DMS79 (cell line): ENCODE measurements around the gene NRXN2.
A peak's percentile ranks its signal among the peaks of the same experiment; 100 is the strongest.

ENCODE experiments used
- DNase-seq: peaks from one replicate; lab custom pipeline; 2025; lab: John Stamatoyannopoulos, UW

NRXN2 gene

GRCh38 chr11:64590763-64591221, 132.2 kb downstream of the NRXN2 start, which contains the start of gene SLC22A12:
SLC22A12 (plus strand) TSS chr11:64591220; CDS start chr11:64591557, 337 bp downstream.
- no peak for DNase-seq

DNA sequence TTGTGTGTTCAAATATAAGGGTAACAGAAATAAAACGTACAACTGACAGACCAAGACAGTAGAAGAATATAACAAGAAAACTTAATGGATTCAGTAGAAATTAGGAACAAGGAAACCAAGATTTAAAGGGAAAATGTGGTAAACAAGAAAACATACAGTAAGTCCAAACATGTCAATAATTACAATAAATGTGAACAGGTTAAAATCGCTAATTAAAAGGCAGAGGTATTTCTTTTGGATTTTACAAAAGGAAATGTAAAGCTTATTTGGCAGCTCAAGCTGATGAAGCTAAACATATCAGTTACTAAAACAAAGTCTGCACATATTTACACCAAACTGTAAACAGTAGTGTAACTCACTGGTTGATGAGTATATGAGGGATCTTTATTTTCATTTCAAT, 134.3 kb downstream of the NRXN2 start:
- no peak for DNase-seq

DNA sequence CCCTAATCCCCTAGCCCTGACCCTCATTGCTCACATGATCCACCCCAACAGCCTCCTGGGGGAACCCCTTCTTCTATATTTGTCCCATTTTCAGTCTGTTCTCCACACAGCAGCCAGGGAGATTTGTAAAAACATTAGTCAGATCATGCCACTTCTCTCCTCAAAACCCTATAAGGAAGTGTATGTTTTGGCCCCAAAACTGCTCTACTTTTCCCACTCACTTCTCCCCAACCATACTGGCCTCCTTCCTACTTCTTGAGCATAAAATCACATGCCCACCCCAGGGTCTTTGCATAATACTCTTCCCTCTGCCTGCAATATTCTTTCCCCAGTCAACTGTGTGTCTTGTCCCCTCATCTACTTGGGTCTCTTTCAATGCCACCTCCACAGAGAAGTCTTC, 136.6 kb downstream of the NRXN2 start:
- DNase-seq, result no peak

GRCh38 chr11:64585150-64585549, 137.8 kb downstream of the NRXN2 start:
- DNase-seq, result no peak

GRCh38 chr11:64583296-64584262, 139.4 kb downstream of the NRXN2 start:
- no peak for DNase-seq

DNA sequence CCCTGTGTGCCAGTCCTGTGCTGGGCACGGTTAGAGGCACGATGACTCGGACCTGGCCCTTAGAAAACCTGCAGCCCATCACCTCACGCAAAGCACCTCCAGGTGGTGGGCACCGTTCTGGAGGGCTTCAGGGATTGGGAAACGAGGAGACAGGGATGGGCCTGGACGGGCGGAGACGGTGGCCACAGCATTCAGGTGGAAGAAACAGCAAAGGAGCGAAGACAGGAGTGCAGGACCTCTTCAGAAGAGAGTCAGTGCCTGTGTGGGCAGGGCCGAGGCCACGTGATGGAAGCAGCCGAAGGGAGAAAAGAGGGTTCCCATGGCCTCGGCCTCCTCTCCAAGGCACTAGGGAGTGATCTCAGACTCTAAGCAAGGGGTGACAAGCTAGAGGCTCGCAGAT, 140.1 kb downstream of the NRXN2 start:
- DNase-seq, result no peak

DNA sequence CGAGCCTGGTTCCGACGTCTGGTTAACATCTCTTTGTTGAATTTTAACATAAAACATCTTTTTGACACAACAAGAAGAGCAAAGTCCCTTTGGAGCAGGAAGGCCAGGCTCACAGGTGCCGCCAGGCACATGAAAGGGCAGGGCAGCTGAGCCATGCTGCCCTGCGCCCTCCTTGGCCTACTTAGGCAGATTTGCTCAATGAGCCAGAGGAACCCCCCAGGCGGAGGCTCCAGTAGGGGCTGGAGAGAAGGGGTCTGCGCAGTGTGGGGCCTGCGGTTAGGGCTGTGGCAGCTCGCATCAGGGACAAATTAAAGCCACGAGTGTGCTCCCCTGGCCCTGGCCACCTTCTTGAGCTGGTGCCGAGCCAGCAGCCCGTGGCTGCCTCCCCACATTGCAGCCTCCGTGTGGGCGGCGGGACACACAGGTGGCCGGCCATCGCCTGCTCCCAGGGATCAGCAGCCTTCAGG, 141.9 kb downstream of the NRXN2 start:
- DNase-seq, result no peak

GRCh38 chr11:64580412-64580811, 142.6 kb downstream of the NRXN2 start:
- DNase-seq, result no peak

- DNase-seq, result no peak
These were observed 145.8 kb downstream of the NRXN2 start for GRCh38 chr11:64577202-64577601.

GRCh38 chr11:64572143-64572542, 150.9 kb downstream of the NRXN2 start:
- no peak for DNase-seq

- DNase-seq, result no peak
These were observed 151.4 kb downstream of the NRXN2 start for GRCh38 chr11:64571410-64572091.

DNA sequence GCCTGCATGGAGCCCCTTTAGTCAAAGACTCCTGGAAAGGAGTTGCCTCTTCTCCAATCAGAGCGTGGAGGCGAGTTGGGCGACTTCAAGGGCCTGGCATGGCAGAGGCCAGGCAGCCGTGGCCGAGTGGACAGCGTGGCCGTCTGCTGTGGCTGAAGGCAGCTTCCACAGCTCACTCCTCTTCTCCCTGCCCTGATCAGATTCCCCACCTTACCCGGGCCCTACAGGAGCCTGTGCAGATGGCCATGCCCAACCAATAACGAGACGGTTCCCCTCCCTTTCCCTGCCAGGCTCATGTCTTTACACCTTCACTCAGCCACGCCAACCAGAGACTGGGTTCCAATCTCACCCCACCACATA, 152.0 kb downstream of the NRXN2 start:
- no peak for DNase-seq

GRCh38 chr11:64570341-64570740, 152.7 kb downstream of the NRXN2 start:
- DNase-seq, result no peak

DNA sequence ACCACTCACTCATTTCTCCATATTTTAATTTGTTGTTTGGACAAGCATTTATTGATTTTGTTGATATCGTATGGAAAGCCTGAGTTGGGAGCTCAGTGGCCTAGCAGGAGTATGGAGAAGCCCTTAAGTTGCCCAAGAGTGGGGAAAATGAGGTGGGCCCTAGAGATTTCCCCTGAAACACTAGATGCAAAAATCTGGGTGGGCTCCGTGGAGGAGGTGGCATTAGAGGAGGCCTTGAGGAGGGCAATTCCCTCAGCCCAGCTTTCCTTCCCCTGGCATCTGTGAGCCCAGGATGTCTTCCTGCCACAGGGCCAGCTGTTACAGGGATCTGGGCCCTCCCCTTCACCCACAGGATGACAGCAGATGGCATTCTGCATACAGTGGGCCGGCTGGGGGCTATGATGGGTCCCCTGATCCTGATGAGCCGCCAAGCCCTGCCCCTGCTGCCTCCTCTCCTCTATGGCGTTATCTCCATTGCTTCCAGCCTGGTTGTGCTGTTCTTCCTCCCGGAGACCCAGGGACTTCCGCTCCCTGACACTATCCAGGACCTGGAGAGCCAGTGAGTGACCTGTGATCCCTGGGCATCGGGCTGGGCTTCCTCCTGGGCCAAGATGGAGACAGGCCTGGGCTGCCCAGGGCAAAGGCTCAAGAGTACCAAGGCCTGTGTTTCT, 153.6 kb downstream of the NRXN2 start:
- no peak for DNase-seq

- DNase-seq, result no peak
These were observed 154.3 kb downstream of the NRXN2 start for GRCh38 chr11:64568584-64569140.

- no peak for DNase-seq
These were observed 154.9 kb downstream of the NRXN2 start for GRCh38 chr11:64568041-64568571.

DNA sequence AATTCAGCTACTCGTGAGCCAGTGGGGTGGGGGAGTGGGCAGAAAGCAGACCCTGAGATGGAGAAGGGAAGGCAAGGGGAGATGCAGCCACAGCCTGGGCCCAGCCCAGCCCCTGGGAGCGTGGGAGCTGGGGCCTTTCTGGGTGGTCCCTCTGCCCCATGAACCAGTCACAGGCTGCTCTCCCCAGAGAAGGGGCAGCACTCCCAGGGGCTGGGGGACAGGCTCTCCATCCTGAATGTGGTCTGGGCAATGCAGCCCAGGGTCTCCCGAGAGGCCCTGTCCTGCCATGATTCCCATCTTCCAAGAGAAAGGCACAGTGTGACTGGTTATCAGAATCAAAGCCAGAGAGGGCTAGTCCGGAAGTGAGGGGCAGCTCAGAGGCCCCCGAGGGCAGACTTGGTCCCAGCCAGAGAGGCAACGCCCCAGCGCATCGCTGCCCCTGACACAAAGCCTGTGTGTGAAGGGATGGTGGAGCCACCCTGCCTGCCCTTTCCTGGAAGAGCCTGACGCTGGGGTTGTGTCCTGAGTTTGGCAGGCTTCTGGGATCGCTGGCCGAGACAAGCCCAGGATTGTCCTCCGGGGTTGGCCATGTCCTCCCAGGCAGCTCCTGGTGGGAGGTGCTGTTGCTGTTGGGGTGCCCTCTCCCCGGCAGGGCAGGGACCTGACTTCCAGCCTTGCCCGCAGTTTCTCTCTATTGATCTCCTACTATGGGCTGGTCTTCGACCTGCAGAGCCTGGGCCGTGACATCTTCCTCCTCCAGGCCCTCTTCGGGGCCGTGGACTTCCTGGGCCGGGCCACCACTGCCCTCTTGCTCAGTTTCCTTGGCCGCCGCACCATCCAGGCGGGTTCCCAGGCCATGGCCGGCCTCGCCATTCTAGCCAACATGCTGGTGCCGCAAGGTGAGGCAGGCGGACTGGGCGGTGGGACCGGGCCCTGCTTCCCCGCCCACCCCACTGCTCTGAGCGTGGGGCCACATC, 155.8 kb downstream of the NRXN2 start:
- DNase-seq, result no peak

GRCh38 chr11:64566042-64566914, 156.7 kb downstream of the NRXN2 start:
- DNase-seq, result peak; percentile 73
